MG63 (cell line): ENCODE measurements around the gene EMC1. TPM values are rescaled to one million over a fixed set of nuclear protein-coding genes. Genes with fewer than 3 reads are reported as not detected.

ENCODE experiments used
- DNase-seq: peaks from one replicate; pipeline ENCODE4 v3.0.0-alpha.2; 2020
- H3K27me3 ChIP-seq: fragments of 250-450 bp; sonication (Bioruptor Pico); 2 replicates; pipeline ENCODE4 v1.5.1; 2020; ENCODE audit warnings: mild to moderate bottlenecking, moderate library complexity
- H3K36me3 ChIP-seq: fragments of 250-450 bp; sonication (Bioruptor Pico); 2 replicates; pipeline ENCODE4 v1.5.1; 2020; ENCODE audit warnings: mild to moderate bottlenecking, moderate library complexity
- H3K4me3 ChIP-seq: fragments of 250-450 bp; sonication (Bioruptor Pico); 2 replicates; pipeline ENCODE4 v1.5.1; 2020; ENCODE audit warnings: mild to moderate bottlenecking, moderate library complexity
- H3K9me3 ChIP-seq: fragments of 250-450 bp; sonication (Bioruptor Pico); 2 replicates; pipeline ENCODE4 v1.5.1; 2020; ENCODE audit warnings: mild to moderate bottlenecking, moderate library complexity
- total RNA-seq: library from RNA; depleted of rRNA; stranded (reverse); fragments of >200 nt; shearing (Covaris generic); gene quantifications from 2 replicates; pipeline ENCODE4 v1.2.3, GENCODE V29; 2014; ENCODE audit warnings: low replicate concordance

The EMC1 gene
- total RNA-seq, 1 experiment from 2014 or later, result 49.6 TPM

DNA sequence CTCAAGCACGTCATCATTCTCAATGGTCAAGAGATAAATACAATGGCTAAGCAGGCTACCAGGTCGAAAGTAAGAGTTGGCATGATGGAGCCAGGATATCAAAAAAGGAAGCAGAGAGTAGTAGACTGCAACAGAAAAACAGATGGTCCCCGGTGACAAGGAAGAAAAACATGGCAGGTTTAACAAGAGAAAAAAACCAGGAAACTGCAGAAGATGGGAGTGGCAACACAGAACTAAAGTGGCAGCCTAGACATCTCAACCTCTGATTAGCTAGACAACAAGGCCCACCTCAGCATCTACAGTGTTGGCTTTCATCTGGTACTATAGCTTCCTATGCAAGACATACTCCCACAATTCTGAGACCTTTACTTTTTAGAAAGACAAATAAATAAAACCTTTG lies 44.4 kb downstream of the EMC1 start:
- Histone ChIP-seq H3K27me3 (no peaks in the 10 kb centered on the region), H3K4me3 (no peak overlapping the region), H3K36me3 (peaks cover 8% of the 10 kb centered on the region), H3K9me3 (no peaks in the 10 kb centered on the region)
- no peak for DNase-seq

DNA sequence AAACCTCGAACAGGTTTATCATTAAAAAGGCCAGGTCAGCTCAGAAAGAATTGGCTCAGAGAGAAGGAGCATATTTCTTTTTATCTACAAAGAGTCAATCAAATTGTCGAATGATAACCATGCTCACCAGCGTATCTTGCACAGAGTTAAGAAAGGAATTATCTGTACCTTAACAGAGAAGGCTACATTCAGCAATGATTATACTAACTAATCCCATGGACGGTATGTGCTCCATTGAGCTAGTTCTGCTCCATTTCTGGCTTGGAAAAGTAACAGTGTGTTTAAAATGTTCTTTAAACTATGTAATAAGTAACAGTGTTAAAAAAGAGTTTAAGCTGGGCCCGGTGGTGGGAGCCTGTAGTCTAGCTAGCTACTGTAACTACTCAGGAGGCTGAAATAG lies 45.5 kb downstream of the EMC1 start:
- peaks cover 13% of the 10 kb centered on the region for H3K36me3 ChIP-seq
- H3K9me3 ChIP-seq, result no peaks in the 10 kb centered on the region
- no peak overlapping the region for H3K4me3 ChIP-seq
- DNase-seq, result no peak
- H3K27me3 ChIP-seq, result no peaks in the 10 kb centered on the region

- DNase-seq, result no peak
- no peaks in the 10 kb centered on the region for H3K9me3 ChIP-seq
- H3K4me3 ChIP-seq, result no peak overlapping the region
- H3K27me3 ChIP-seq, result no peaks in the 10 kb centered on the region
- peaks cover 16% of the 10 kb centered on the region for H3K36me3 ChIP-seq
Measured at GRCh38 chr1:19205403-19205802, 45.9 kb downstream of the EMC1 start.

DNA sequence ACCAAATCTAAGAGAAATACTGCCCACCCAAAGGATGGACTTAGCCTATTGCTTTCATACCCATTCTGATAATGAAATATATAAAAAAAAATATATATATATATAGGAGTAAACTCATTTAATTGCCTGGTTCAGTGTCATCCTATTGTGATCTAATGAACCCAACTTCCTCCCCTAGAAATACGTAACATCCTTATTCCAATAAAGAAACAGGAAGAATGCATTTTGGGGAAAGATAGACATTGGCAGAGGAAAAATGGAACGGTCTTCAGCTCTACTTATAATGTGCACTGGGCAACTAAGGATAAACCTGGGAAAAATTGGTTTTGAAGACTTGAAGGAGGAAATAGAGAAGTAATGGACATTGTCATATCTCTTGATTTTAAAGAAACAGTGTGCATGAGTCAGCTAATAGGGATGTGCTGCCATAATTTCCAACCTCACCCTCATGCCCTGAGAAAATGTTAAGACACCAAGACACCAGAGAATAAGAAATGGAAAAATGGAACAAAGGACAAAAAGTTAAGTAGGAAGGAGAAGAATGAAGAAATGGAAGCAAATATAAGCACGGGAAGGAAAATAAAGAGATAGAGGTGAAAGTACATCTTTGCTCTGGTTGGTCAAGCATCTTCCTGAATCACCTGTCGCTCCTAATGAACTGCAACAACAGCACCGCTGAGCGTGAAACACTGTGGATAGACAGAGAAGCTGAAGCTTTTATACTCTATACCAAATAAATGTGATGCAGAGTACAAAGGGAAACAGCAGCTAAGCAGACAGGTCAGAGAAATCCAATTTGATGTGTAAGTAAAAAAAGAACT lies 46.7 kb downstream of the EMC1 start:
- Histone ChIP-seq H3K9me3 (no peaks in the 10 kb centered on the region), H3K27me3 (no peaks in the 10 kb centered on the region), H3K4me3 (no peak overlapping the region), H3K36me3 (peaks cover 19% of the 10 kb centered on the region)
- DNase-seq, result no peak

DNA sequence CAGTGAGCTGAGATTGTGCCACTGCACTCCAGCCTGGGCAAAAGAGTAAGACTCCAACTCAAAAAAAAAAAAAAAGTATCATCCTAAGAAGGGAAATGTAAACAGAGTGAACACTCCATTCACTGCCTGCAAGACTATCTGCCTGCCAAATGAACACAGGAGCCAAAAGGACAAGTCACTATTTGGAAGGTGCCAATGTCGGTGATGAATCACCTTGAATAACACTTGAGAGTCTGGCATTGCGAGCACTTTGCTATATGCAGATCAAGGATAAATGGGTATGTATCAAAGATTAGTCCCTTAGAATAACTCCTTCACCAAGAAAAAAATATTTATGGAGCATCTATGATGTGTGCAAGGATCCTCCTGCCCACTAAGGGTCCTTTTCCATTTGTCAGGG lies 47.9 kb downstream of the EMC1 start:
- Histone ChIP-seq H3K9me3 (no peaks in the 10 kb centered on the region), H3K36me3 (peaks cover 32% of the 10 kb centered on the region), H3K27me3 (no peaks in the 10 kb centered on the region), H3K4me3 (no peak overlapping the region)
- DNase-seq, result peak; percentile 85

GRCh38 chr1:19202396-19202795 lies 48.9 kb downstream of the EMC1 start:
- no peak for DNase-seq
- peaks cover 42% of the 10 kb centered on the region for H3K36me3 ChIP-seq
- H3K9me3 ChIP-seq, result no peaks in the 10 kb centered on the region
- H3K4me3 ChIP-seq, result no peak overlapping the region
- H3K27me3 ChIP-seq, result no peaks in the 10 kb centered on the region

DNA sequence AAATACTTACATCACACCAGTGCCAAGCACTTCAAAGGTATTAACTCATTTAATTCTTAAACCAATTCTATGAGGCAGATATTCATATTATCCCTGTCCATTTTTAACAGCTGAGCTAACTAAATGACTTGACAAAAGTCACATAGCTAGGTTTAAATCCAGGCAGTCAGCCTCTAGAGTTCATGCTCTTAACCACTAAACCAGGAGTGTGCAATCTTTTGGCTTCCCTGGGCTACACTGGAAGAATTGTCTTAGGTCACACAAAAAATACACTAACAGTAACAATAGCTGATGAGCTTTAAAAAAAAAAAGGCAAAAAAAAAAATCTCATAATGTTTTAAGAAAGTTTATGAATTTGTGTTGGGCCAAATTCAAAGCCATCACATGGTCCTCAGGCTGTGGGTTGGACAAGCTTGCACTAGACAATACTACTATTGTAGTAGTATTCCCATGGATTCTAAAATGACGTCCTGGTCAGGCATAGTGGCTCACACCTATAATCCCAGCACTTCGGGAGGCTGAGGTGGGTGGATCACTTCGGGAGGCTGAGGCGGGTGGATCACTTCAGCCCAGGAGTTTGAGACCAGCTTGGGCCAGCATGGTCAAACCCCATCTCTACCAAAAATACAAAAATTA lies 51.2 kb downstream of the EMC1 start:
- H3K27me3 ChIP-seq, result no peaks in the 10 kb centered on the region
- H3K36me3 ChIP-seq, result peaks cover 62% of the 10 kb centered on the region
- no peak overlapping the region for H3K4me3 ChIP-seq
- DNase-seq, result no peak
- H3K9me3 ChIP-seq, result no peaks in the 10 kb centered on the region

DNA sequence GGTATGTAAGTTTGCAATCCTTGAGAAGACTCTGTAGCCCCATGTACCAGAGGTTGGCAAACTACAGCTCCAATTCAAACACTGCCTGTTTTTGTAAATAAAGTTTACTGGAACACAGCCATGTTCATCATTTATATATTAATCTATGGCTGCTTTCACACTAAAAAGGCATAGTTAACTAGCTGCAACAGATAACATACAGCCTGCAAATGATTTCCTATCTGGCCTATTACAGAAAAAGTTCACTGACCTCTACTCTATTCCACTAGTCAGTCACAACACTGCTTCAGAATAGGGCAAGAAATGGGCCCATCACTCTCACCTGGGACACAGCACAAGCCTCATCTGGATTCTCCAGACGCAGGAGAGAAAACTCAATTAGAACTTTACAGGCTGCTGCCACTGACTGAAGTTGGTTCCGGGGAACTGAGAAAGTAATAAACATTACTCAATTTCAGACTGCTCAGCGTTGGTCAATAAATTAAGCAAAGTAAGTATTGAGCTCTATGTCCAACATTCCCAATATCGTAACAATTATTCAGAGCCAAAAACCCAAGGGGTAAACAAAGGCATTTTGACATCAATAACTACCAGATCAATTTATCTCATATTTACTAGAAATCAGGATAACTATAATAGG lies 51.9 kb downstream of the EMC1 start:
- peaks cover 63% of the 10 kb centered on the region for H3K36me3 ChIP-seq
- H3K4me3 ChIP-seq, result no peak overlapping the region
- H3K27me3 ChIP-seq, result no peaks in the 10 kb centered on the region
- DNase-seq, result no peak
- H3K9me3 ChIP-seq, result no peaks in the 10 kb centered on the region

- H3K27me3 ChIP-seq, result no peaks in the 10 kb centered on the region
- H3K9me3 ChIP-seq, result no peaks in the 10 kb centered on the region
- no peak overlapping the region for H3K4me3 ChIP-seq
- no peak for DNase-seq
- H3K36me3 ChIP-seq, result peaks cover 69% of the 10 kb centered on the region
Measured at GRCh38 chr1:19198820-19199219, 52.5 kb downstream of the EMC1 start.

- Histone ChIP-seq H3K9me3 (no peaks in the 10 kb centered on the region), H3K27me3 (no peaks in the 10 kb centered on the region), H3K4me3 (no peak overlapping the region), H3K36me3 (peaks cover 79% of the 10 kb centered on the region)
- DNase-seq, result no peak
Measured at GRCh38 chr1:19197845-19198244, 53.5 kb downstream of the EMC1 start.

GRCh38 chr1:19196331-19196730 lies 55.0 kb downstream of the EMC1 start:
- Histone ChIP-seq H3K4me3 (no peak overlapping the region), H3K9me3 (no peaks in the 10 kb centered on the region), H3K36me3 (peaks cover 88% of the 10 kb centered on the region), H3K27me3 (no peaks in the 10 kb centered on the region)
- DNase-seq, result no peak

- DNase-seq, result no peak
- no peak overlapping the region for H3K4me3 ChIP-seq
- H3K36me3 ChIP-seq, result peaks cover 80% of the 10 kb centered on the region
- no peaks in the 10 kb centered on the region for H3K27me3 ChIP-seq
- H3K9me3 ChIP-seq, result no peaks in the 10 kb centered on the region
Measured at GRCh38 chr1:19193004-19193403, 58.3 kb downstream of the EMC1 start.

DNA sequence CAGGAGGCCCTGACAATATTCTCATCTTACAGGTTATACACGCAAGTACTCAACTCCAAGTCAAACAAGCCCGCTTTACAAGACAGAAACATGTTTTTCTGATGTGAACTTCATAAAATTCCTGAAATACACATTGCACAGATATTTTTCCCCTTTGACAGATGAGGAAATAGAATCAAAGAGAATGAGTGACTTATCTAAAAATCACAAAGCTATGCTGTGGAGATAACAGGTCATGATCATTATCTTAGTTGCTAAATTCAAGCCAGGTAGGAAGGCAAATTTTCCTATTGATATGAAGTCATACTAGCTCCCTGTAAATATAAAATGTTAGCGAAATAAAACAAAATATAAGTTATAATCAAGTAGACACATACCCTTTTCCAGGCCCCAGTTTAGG lies 59.5 kb downstream of the EMC1 start:
- no peak overlapping the region for H3K4me3 ChIP-seq
- no peaks in the 10 kb centered on the region for H3K9me3 ChIP-seq
- H3K27me3 ChIP-seq, result no peaks in the 10 kb centered on the region

DNA sequence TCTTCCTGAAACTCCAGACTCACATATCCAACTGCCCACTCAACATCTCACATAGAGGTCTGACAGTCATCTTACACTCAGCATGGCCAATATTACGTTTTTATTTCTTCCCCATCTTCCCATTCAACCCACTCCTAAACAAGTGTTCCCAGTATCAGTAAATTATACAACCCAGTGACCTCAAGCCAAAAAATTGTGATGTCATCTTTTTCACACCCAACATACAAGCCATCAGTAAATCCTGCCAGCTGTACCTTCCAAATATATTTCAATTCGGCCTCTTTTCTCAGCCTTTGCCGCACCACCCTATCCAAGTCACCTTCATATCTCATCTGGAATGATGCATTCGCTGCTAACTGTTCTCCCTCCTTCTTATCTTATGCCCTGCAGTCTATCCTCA lies 60.9 kb downstream of the EMC1 start:
- H3K4me3 ChIP-seq, result no peak overlapping the region
- H3K9me3 ChIP-seq, result no peaks in the 10 kb centered on the region
- no peaks in the 10 kb centered on the region for H3K27me3 ChIP-seq
- DNase-seq, result no peak
- peaks cover 78% of the 10 kb centered on the region for H3K36me3 ChIP-seq

More for the DNA sequence above, 59.5 kb downstream of the EMC1 start:
- H3K36me3 ChIP-seq, result peaks cover 76% of the 10 kb centered on the region
- no peak for DNase-seq

DNA sequence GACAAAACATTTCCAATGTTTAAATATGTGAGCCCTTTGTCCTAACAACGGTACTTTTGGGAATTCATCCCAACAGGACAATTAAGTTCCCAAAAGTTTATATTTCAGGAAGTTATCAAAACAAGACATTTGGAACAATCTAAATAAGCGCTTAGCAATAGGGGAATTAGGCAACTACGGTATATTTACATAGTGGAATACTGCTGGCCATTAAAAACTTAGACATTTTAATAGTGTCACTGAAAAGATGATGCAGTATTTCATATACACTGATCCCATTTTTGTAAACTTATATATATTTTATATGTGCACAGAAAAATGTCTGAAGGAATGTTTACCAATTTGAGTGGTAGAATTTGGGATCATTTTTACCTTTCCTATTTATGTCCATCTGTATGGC lies 62.1 kb downstream of the EMC1 start:
- no peaks in the 10 kb centered on the region for H3K9me3 ChIP-seq
- peaks cover 77% of the 10 kb centered on the region for H3K36me3 ChIP-seq
- DNase-seq, result no peak
- H3K27me3 ChIP-seq, result no peaks in the 10 kb centered on the region
- no peak overlapping the region for H3K4me3 ChIP-seq

- DNase-seq, result no peak
- no peaks in the 10 kb centered on the region for H3K27me3 ChIP-seq
- no peak overlapping the region for H3K4me3 ChIP-seq
- no peaks in the 10 kb centered on the region for H3K9me3 ChIP-seq
- H3K36me3 ChIP-seq, result peaks cover 77% of the 10 kb centered on the region
Measured at GRCh38 chr1:19187852-19188251, 63.5 kb downstream of the EMC1 start.

DNA sequence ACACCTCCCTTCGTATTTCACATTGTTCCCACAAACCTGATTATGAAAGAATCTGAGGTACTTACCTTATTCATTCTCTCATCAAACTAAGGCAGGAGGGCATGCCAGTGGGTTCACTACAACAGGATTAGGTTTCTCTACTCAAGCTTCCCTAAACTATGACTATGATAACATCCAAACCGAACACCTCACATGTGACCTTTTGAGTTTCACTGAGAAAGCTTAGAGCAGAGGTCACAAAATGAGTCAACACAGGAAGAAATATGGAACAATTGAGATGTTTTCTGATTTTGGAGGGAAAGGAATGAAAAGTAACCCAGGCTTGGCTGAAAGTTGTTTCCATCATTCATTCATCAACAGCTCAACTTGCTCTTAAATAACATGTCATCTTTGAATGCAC lies 65.3 kb downstream of the EMC1 start:
- H3K9me3 ChIP-seq, result no peaks in the 10 kb centered on the region
- H3K27me3 ChIP-seq, result no peaks in the 10 kb centered on the region
- H3K36me3 ChIP-seq, result peaks cover 76% of the 10 kb centered on the region
- no peak overlapping the region for H3K4me3 ChIP-seq
- no peak for DNase-seq

DNA sequence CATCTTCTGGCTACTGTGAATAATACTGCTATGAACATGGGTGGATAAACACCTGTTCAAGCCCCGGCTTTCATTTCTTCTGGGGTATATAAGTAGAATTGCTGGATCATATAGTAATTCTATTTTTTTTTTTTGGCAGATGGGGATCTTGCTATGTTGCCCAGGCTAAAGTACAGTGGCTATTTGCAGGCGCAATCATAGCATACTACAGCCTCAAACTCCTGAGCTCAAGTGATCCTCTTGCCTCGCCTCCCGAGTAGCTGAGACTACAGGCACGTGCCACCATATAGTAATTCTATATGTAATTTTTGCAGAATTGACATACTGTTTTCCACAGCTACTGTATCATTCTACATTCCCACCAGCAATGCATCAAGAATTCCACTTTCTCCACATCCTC lies 69.1 kb downstream of the EMC1 start:
- no peaks in the 10 kb centered on the region for H3K9me3 ChIP-seq
- H3K36me3 ChIP-seq, result peaks cover 76% of the 10 kb centered on the region
- no peak overlapping the region for H3K4me3 ChIP-seq
- no peak for DNase-seq
- no peaks in the 10 kb centered on the region for H3K27me3 ChIP-seq
